ENCODE data around the gene NUDT14.

The NUDT14 gene

DNA sequence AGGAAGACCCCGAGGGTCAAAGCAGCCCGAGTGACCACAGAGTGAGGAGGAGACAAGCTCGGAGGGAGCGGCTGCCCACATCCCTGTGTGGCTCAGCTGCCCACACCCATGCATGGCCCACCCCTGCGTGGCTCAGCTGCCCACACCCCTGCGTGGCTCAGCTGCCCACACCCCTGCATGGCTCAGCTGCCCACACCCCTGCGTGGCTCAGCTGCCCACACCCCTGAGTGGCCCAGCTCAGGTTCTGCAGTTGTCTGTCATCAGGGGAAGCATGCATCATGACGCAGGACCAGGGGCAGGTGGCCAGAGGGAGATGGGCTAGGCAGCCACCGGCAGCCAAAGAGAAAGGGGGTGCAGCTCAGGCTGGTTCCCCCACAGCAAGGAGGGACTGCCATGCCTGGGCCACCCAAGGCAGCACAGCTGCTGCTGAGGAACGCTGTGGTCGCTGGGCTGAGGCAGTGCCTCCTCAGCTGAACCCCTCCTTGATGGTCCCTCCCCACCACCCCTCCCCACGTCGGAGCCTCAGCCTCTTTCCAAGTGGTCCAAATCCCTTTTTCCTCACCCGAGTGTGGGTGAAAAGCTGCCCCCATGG lies 33.3 kb upstream of the NUDT14 start:
- Histone ChIP-seq H2AK5ac (ENCODE audit: low read length) (no peak overlapping the region), H3K23ac (ENCODE audit: low read length) (no peak overlapping the region), H2AFZ (ENCODE audit: insufficient read depth, low read length, poor library complexity) (no peak overlapping the region), H4K8ac (ENCODE audit: low read depth, low read length) (no peak overlapping the region), H4K91ac (ENCODE audit: low read depth, low read length) (no peak overlapping the region), H3K79me1 (ENCODE audit: low read length) (no peaks in the 10 kb centered on the region), H2BK12ac (ENCODE audit: low read length) (no peak overlapping the region), H3K4me1 (ENCODE audit: control insufficient read depth in 1 of 2, insufficient read depth in 2 of 2, low read length in 2 of 2) (no peaks in the 10 kb centered on the region), H2BK120ac (ENCODE audit: insufficient read depth, low read length, poor library complexity) (no peak overlapping the region), H3K9ac (ENCODE audit: low read length) (no peak overlapping the region), H3K27ac (ENCODE audit: low read depth, low read length) (no peak overlapping the region), H3K27me3 (ENCODE audit: insufficient read depth, low read length) (no peaks in the 10 kb centered on the region), H3K4ac (ENCODE audit: low read depth, low read length) (no peak overlapping the region), H3K4me3 (ENCODE audit: low read depth, low read length) (no peak overlapping the region), H3K4me2 (ENCODE audit: low read length) (no peak overlapping the region), H3K9me3 (ENCODE audit: insufficient read depth, low read depth, low read length) (peaks cover 10% of the 10 kb centered on the region), H4K12ac (ENCODE audit: low read depth, low read length) (no peak overlapping the region), H3K14ac (ENCODE audit: low read length) (no peak overlapping the region), H3K79me2 (ENCODE audit: control insufficient read depth, insufficient read depth, low read length, poor library complexity) (no peaks in the 10 kb centered on the region), H3K36me3 (ENCODE audit: control insufficient read depth in 1 of 2, insufficient read depth in 2 of 2, low read length in 2 of 2) (peaks cover 34 to 37% of the 10 kb centered on the region in 2 experiments), H3K18ac (ENCODE audit: low read length) (no peak overlapping the region), H2BK5ac (ENCODE audit: low read depth, low read length, poor library complexity) (no peak overlapping the region)
- WGBS (ENCODE audit: extremely low coverage, insufficient coverage, insufficient read length) = no CpG with 5 or more reads among the region's 14 CpGs
- DNase-seq = no peak

DNA sequence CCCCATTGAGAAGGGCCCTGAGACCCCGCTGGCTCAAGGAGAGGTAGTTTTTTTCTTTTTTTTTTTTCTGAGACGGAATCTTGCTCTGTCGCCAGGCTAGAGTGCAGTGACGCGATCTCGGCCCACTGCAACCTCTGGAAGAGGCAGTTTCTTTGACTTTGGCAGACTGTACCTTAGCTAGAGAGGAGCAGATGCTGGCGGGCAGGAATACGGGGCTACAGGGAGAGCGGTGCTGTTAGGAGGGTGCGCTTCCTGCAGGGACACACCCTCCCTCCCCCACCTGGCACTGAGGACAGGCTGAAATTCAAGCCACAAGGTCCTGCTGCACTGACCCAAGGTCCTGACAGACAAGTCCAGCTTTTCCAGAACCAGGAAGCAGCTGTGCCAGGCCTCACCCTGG lies 32.2 kb upstream of the NUDT14 start:
- Histone ChIP-seq H4K8ac (ENCODE audit: low read depth, low read length) (no peak overlapping the region), H2AFZ (ENCODE audit: insufficient read depth, low read length, poor library complexity) (no peak overlapping the region), H2AK5ac (ENCODE audit: low read length) (no peak overlapping the region), H3K23ac (ENCODE audit: low read length) (no peak overlapping the region), H4K91ac (ENCODE audit: low read depth, low read length) (no peak overlapping the region), H3K79me1 (ENCODE audit: low read length) (no peaks in the 10 kb centered on the region), H3K18ac (ENCODE audit: low read length) (no peak overlapping the region), H3K9me3 (ENCODE audit: insufficient read depth, low read depth, low read length) (peaks cover 10% of the 10 kb centered on the region), H3K79me2 (ENCODE audit: control insufficient read depth, insufficient read depth, low read length, poor library complexity) (no peaks in the 10 kb centered on the region), H3K4me3 (ENCODE audit: low read depth, low read length) (no peak overlapping the region), H3K14ac (ENCODE audit: low read length) (no peak overlapping the region), H2BK12ac (ENCODE audit: low read length) (no peak overlapping the region), H3K4me1 (ENCODE audit: control insufficient read depth in 1 of 2, insufficient read depth in 2 of 2, low read length in 2 of 2) (peaks cover 0 to 6% of the 10 kb centered on the region in 2 experiments), H3K4me2 (ENCODE audit: low read length) (no peak overlapping the region), H3K36me3 (ENCODE audit: control insufficient read depth in 1 of 2, insufficient read depth in 2 of 2, low read length in 2 of 2) (peaks cover 23 to 26% of the 10 kb centered on the region in 2 experiments), H2BK120ac (ENCODE audit: insufficient read depth, low read length, poor library complexity) (no peak overlapping the region), H3K9ac (ENCODE audit: low read length) (no peak overlapping the region), H2BK5ac (ENCODE audit: low read depth, low read length, poor library complexity) (no peak overlapping the region), H3K27ac (ENCODE audit: low read depth, low read length) (no peak overlapping the region), H3K4ac (ENCODE audit: low read depth, low read length) (no peak overlapping the region), H3K27me3 (ENCODE audit: insufficient read depth, low read length) (no peaks in the 10 kb centered on the region), H4K12ac (ENCODE audit: low read depth, low read length) (no peak overlapping the region)
- no peak for DNase-seq
- WGBS (ENCODE audit: extremely low coverage, insufficient coverage, insufficient read length) = no CpG with 5 or more reads among the region's 10 CpGs

DNA sequence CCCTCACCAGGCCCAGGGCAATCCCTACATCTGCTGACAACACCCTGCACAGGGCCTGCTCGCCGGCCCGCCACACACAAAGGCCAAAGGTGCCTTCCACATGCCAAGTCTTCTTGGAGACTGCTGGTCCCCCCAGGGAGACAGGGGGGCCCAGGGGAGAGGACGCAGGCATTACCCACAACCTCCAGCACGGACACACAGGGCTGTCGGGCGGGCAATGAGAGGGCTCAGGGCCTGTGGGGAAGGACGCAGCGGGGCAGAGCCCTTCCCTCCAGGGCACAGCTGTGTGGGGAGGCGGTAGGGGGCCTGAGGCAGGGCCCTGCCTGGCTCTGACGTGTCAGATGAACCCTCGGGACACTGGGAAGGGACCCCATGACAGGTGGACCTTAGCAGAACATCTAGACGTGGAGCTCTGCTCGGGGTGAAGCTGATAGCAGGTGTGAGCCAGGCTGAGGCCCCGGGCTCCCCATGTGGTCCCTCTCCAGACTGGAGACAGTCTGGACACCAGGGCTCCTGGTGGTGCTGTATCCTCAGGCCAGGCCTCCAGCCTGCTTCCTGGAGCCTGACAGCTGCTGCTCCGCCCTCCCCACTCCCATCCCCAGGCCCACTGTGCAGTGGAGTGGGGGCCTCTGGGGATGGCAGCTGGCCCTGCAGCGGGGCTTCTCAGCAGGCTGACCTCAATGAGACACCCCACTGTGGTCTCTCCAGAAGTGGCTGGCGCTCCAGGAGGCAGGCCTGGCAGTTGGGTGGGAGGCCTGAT lies 31.6 kb upstream of the NUDT14 start:
- Histone ChIP-seq H3K23ac (ENCODE audit: low read length) (no peak overlapping the region), H3K18ac (ENCODE audit: low read length) (no peak overlapping the region), H2BK5ac (ENCODE audit: low read depth, low read length, poor library complexity) (no peak overlapping the region), H4K91ac (ENCODE audit: low read depth, low read length) (no peak overlapping the region), H3K27me3 (ENCODE audit: insufficient read depth, low read length) (no peaks in the 10 kb centered on the region), H3K4ac (ENCODE audit: low read depth, low read length) (no peak overlapping the region), H3K27ac (ENCODE audit: low read depth, low read length) (no peak overlapping the region), H2AFZ (ENCODE audit: insufficient read depth, low read length, poor library complexity) (no peak overlapping the region), H2BK12ac (ENCODE audit: low read length) (no peak overlapping the region), H4K12ac (ENCODE audit: low read depth, low read length) (no peak overlapping the region), H3K4me3 (ENCODE audit: low read depth, low read length) (no peak overlapping the region), H3K4me1 (ENCODE audit: control insufficient read depth in 1 of 2, insufficient read depth in 2 of 2, low read length in 2 of 2) (peaks cover 0 to 6% of the 10 kb centered on the region in 2 experiments), H3K14ac (ENCODE audit: low read length) (no peak overlapping the region), H2BK120ac (ENCODE audit: insufficient read depth, low read length, poor library complexity) (no peak overlapping the region), H2AK5ac (ENCODE audit: low read length) (no peak overlapping the region), H4K8ac (ENCODE audit: low read depth, low read length) (no peak overlapping the region), H3K36me3 (ENCODE audit: control insufficient read depth in 1 of 2, insufficient read depth in 2 of 2, low read length in 2 of 2) (peaks cover 17 to 22% of the 10 kb centered on the region in 2 experiments), H3K79me1 (ENCODE audit: low read length) (no peaks in the 10 kb centered on the region), H3K9ac (ENCODE audit: low read length) (no peak overlapping the region), H3K9me3 (ENCODE audit: insufficient read depth, low read depth, low read length) (peaks cover 8% of the 10 kb centered on the region), H3K79me2 (ENCODE audit: control insufficient read depth, insufficient read depth, low read length, poor library complexity) (no peaks in the 10 kb centered on the region), H3K4me2 (ENCODE audit: low read length) (no peak overlapping the region)
- no peak for DNase-seq
- no CpG with 5 or more reads among the region's 18 CpGs for WGBS (ENCODE audit: extremely low coverage, insufficient coverage, insufficient read length)

DNA sequence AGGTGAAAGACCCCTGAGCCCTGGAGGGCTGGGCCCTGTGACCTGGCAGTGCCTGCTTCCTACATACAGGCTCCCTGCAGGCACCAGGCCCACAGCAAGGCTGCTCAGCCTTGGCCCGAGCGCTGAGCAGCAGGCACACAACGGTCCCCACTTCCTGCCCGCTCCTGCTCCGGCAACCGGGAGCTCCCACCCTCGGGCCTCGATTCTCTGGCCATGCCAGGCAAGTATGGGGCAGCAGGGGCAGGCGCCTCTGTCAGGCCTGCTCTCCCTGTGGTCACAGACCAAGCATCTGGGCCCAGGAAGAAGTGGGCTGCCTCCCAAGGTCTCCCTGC lies 30.6 kb upstream of the NUDT14 start:
- H2BK12ac ChIP-seq (ENCODE audit: low read length) = no peak overlapping the region
- H3K4me1 ChIP-seq (ENCODE audit: control insufficient read depth in 1 of 2, insufficient read depth in 2 of 2, low read length in 2 of 2) = peaks cover 0 to 6% of the 10 kb centered on the region in 2 experiments
- no peak overlapping the region for H3K27ac ChIP-seq (ENCODE audit: low read depth, low read length)
- H3K9me3 ChIP-seq (ENCODE audit: insufficient read depth, low read depth, low read length) = peaks cover 8% of the 10 kb centered on the region
- no peak overlapping the region for H2AFZ ChIP-seq (ENCODE audit: insufficient read depth, low read length, poor library complexity)
- no peak overlapping the region for H3K4ac ChIP-seq (ENCODE audit: low read depth, low read length)
- no peaks in the 10 kb centered on the region for H3K79me2 ChIP-seq (ENCODE audit: control insufficient read depth, insufficient read depth, low read length, poor library complexity)
- peaks cover 9 to 13% of the 10 kb centered on the region in 2 experiments for H3K36me3 ChIP-seq (ENCODE audit: control insufficient read depth in 1 of 2, insufficient read depth in 2 of 2, low read length in 2 of 2)
- H2BK120ac ChIP-seq (ENCODE audit: insufficient read depth, low read length, poor library complexity) = no peak overlapping the region
- no peaks in the 10 kb centered on the region for H3K27me3 ChIP-seq (ENCODE audit: insufficient read depth, low read length)
- H4K91ac ChIP-seq (ENCODE audit: low read depth, low read length) = no peak overlapping the region
- no CpG with 5 or more reads among the region's 9 CpGs for WGBS (ENCODE audit: extremely low coverage, insufficient coverage, insufficient read length)
- no peak overlapping the region for H4K8ac ChIP-seq (ENCODE audit: low read depth, low read length)
- H3K79me1 ChIP-seq (ENCODE audit: low read length) = no peaks in the 10 kb centered on the region
- no peak for DNase-seq
- no peak overlapping the region for H4K12ac ChIP-seq (ENCODE audit: low read depth, low read length)
- H3K4me3 ChIP-seq (ENCODE audit: low read depth, low read length) = no peak overlapping the region
- no peak overlapping the region for H2AK5ac ChIP-seq (ENCODE audit: low read length)
- no peak overlapping the region for H3K9ac ChIP-seq (ENCODE audit: low read length)
- H3K14ac ChIP-seq (ENCODE audit: low read length) = no peak overlapping the region
- no peak overlapping the region for H2BK5ac ChIP-seq (ENCODE audit: low read depth, low read length, poor library complexity)
- H3K23ac ChIP-seq (ENCODE audit: low read length) = no peak overlapping the region
- no peak overlapping the region for H3K18ac ChIP-seq (ENCODE audit: low read length)
- H3K4me2 ChIP-seq (ENCODE audit: low read length) = no peak overlapping the region
